NCI-H1417 treated with DMSO at 0.1 percent for 48 hours (cell line): ENCODE results near the gene PLCB4.

Source experiments
- DNase-seq: peaks from one replicate; lab custom pipeline; 2025; lab: John Stamatoyannopoulos, UW

Gene PLCB4

GRCh38 chr20:9061434-9061833, 7.5 kb upstream of the PLCB4 start:
- no peak for DNase-seq

GRCh38 chr20:9062066-9062465, 6.8 kb upstream of the PLCB4 start:
- no peak for DNase-seq

- no peak for DNase-seq
These were observed 2.7 kb upstream of the PLCB4 start for GRCh38 chr20:9066191-9066590.

- DNase-seq = no peak
These were observed 570 bp upstream of the PLCB4 start for GRCh38 chr20:9068233-9068801.

GRCh38 chr20:9070304-9070703, 1.4 kb downstream of the PLCB4 start:
- no peak for DNase-seq

- DNase-seq = no peak
These were observed 3.3 kb downstream of the PLCB4 start for GRCh38 chr20:9071976-9072726.

- no peak for DNase-seq
These were observed 4.1 kb downstream of the PLCB4 start for GRCh38 chr20:9072861-9073500.

GRCh38 chr20:9075264-9076095, 6.6 kb downstream of the PLCB4 start:
- no peak for DNase-seq

GRCh38 chr20:9076440-9076839, 7.6 kb downstream of the PLCB4 start:
- no peak for DNase-seq

- DNase-seq = peak; percentile 22
These were observed 10.2 kb downstream of the PLCB4 start for GRCh38 chr20:9078826-9079731.

GRCh38 chr20:9081423-9081966, 12.6 kb downstream of the PLCB4 start:
- no peak for DNase-seq

- DNase-seq = no peak
These were observed 13.9 kb downstream of the PLCB4 start for GRCh38 chr20:9082741-9083140.

- DNase-seq = no peak
These were observed 18.8 kb downstream of the PLCB4 start for GRCh38 chr20:9087531-9088217.

- DNase-seq = no peak
These were observed 19.7 kb downstream of the PLCB4 start for GRCh38 chr20:9088556-9088955.

GRCh38 chr20:9092113-9092512, 23.2 kb downstream of the PLCB4 start:
- no peak for DNase-seq

GRCh38 chr20:9092655-9093054, 23.8 kb downstream of the PLCB4 start:
- DNase-seq = no peak

- no peak for DNase-seq
These were observed 24.5 kb downstream of the PLCB4 start for GRCh38 chr20:9093218-9093957.

- DNase-seq = no peak
These were observed 30.5 kb downstream of the PLCB4 start for GRCh38 chr20:9099372-9099771.

- no peak for DNase-seq
These were observed 31.8 kb downstream of the PLCB4 start for GRCh38 chr20:9100691-9101090.

GRCh38 chr20:9102456-9102855, 33.6 kb downstream of the PLCB4 start:
- DNase-seq = no peak
